ENCODE data around the gene TRIM42.

TRIM42 gene

GRCh38 chr3:140710711-140711389, 33.0 kb downstream of the TRIM42 start:
- DNase-seq (ENCODE audit: low spot score): no peak

- DNase-seq (ENCODE audit: low spot score): no peak
These were observed 33.6 kb downstream of the TRIM42 start for GRCh38 chr3:140711390-140712035.

GRCh38 chr3:140712301-140712700, 34.4 kb downstream of the TRIM42 start:
- DNase-seq (ENCODE audit: low spot score): no peak

GRCh38 chr3:140715035-140715434, 37.2 kb downstream of the TRIM42 start:
- DNase-seq (ENCODE audit: low spot score): no peak

GRCh38 chr3:140717921-140718320, 40.1 kb downstream of the TRIM42 start:
- DNase-seq (ENCODE audit: low spot score): no peak

GRCh38 chr3:140719841-140720614, 42.2 kb downstream of the TRIM42 start:
- no peak for DNase-seq (ENCODE audit: low spot score)

GRCh38 chr3:140723576-140723975, 45.7 kb downstream of the TRIM42 start:
- DNase-seq (ENCODE audit: low spot score): no peak

- no peak for DNase-seq (ENCODE audit: low spot score)
These were observed 47.3 kb downstream of the TRIM42 start for GRCh38 chr3:140724856-140725812.

GRCh38 chr3:140726066-140726465, 48.2 kb downstream of the TRIM42 start:
- no peak for DNase-seq (ENCODE audit: low spot score)

- DNase-seq (ENCODE audit: low spot score): no peak
These were observed 50.0 kb downstream of the TRIM42 start for GRCh38 chr3:140727886-140728285.

GRCh38 chr3:140731440-140732119, 53.7 kb downstream of the TRIM42 start:
- DNase-seq (ENCODE audit: low spot score): no peak

GRCh38 chr3:140733623-140734022, 55.8 kb downstream of the TRIM42 start:
- no peak for DNase-seq (ENCODE audit: low spot score)

- no peak for DNase-seq (ENCODE audit: low spot score)
These were observed 59.1 kb downstream of the TRIM42 start for GRCh38 chr3:140736863-140737460.

- no peak for DNase-seq (ENCODE audit: low spot score)
These were observed 64.3 kb downstream of the TRIM42 start for GRCh38 chr3:140742116-140742515.

GRCh38 chr3:140748171-140748570, 70.3 kb downstream of the TRIM42 start:
- DNase-seq (ENCODE audit: low spot score): no peak

- DNase-seq (ENCODE audit: low spot score): no peak
These were observed 71.0 kb downstream of the TRIM42 start for GRCh38 chr3:140748903-140749302.

Data from CD4-positive, alpha-beta T cell treated with Interleukin-6 at 100 ng/mL for 8 hours (primary cell).